ENCODE data around the gene KCNJ1. TPM values are rescaled to one million over a fixed set of nuclear protein-coding genes. Genes with fewer than 3 reads are reported as not detected.

Gene KCNJ1
- total RNA-seq, 4 donors from 2014 or later = not detected

DNA sequence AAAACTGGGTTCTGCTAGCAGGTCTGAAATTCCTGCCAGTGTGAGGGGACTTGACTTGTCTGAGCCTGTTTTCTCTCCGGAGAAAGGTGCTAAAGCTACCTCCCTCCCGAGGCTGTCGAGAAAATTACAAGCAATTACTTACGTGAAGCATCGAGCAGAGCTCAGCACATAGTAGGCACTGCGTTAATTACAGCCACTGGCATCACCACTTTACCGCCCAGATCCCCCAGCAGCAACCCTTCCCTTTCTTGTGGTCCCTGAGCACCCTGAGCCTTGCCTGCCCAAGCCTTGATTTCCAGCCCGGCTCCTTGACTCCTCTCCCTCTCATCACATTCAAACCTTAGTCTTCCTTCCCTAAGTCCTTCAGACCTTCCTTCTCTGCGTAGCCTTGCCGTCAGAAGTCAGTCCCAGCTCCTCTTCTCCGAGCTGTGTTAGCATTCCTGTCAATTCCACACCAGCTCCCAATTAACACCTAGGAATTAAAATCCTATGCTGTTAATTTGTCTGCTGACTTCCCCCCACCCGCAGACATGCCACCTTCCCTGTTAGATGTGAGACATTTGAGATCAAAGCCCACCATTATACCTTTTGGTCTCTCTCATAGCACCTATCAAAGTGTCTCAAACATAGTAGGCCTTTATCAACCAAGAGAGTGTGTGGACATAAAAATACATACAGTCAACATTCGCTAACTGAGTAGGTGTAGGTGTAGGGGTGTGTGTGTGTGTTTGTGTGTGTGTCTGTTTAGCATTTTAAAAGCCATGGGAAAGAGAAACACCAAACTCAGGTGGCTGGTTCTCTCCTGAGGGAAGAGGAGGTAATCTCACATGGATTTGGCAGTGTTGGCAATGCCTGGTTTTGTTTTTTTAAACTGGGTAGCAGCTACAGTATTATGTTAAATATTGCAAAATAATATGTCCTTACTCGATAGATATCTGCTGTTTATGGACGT lies 21.2 kb upstream of the KCNJ1 start:
- no peaks in the 10 kb centered on the region for H3K27me3 ChIP-seq
- intact Hi-C loops (cut with DNase I; ENCODE audit: low total_unique reads) = no loop called here
- TF ChIP-seq, protein P1, sequence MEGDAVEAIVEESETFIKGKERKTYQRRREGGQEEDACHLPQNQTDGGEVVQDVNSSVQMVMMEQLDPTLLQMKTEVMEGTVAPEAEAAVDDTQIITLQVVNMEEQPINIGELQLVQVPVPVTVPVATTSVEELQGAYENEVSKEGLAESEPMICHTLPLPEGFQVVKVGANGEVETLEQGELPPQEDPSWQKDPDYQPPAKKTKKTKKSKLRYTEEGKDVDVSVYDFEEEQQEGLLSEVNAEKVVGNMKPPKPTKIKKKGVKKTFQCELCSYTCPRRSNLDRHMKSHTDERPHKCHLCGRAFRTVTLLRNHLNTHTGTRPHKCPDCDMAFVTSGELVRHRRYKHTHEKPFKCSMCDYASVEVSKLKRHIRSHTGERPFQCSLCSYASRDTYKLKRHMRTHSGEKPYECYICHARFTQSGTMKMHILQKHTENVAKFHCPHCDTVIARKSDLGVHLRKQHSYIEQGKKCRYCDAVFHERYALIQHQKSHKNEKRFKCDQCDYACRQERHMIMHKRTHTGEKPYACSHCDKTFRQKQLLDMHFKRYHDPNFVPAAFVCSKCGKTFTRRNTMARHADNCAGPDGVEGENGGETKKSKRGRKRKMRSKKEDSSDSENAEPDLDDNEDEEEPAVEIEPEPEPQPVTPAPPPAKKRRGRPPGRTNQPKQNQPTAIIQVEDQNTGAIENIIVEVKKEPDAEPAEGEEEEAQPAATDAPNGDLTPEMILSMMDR (IDR thresholded peaks at IDR 0.05) = no peak
- TF ChIP-seq POLR2A (IDR thresholded peaks at IDR 0.05) = no peak

DNA sequence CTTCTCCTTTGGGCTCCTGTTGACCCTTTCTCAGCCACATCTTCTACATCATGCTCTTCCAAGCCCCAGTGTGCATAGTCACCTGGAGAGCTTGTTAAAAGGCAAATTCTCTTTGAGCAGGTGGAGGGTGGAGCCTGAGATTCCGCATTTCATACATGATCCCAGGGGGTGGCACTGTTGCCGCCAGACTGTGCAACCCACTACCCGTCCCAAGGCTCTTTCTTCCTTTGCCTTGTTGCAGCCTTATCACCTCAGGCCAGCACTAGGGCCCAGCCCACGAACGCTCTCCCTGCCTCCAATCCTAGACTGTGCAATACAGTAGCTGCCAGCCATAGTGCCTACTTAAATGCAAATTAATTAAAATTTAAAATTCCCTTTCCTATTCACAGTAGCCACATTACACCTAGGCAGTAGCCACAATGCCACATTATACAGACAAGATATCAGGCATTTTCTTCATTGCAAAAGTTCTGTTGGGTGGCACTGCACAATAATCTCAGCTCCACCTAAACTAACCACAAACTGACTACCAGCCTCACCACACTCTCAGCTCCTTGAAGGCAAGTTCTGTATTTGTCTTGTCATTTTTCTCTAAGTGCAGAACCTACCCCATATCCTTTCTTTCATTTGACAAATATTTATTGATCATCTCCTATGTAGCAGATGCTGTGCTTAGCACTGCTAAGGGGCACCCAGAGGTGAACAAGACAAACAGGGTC lies 19.5 kb upstream of the KCNJ1 start:
- H3K4me3 ChIP-seq = no peak overlapping the region
- H3K27me3 ChIP-seq = no peaks in the 10 kb centered on the region
- peaks cover 0 to 12% of the 10 kb centered on the region in 2 donors for H3K4me1 ChIP-seq
- intact Hi-C loops (cut with DNase I; ENCODE audit: low total_unique reads) = no loop called here
- no peak overlapping the region for H3K27ac ChIP-seq
- DNase-seq = no peak
- H3K9me3 ChIP-seq = no peaks in the 10 kb centered on the region
- no peaks in the 10 kb centered on the region for H3K36me3 ChIP-seq
- TF ChIP-seq, protein P1 (IDR thresholded peaks at IDR 0.05) = no peak
- no peak for TF ChIP-seq POLR2A (IDR thresholded peaks at IDR 0.05)

More for the DNA sequence above, 21.2 kb upstream of the KCNJ1 start:
- Histone ChIP-seq H3K9me3 (no peaks in the 10 kb centered on the region), H3K27ac (no peak overlapping the region), H3K36me3 (no peaks in the 10 kb centered on the region), H3K4me1 (peaks cover 0 to 12% of the 10 kb centered on the region in 2 donors), H3K4me3 (no peak overlapping the region)
- no peak for DNase-seq

DNA sequence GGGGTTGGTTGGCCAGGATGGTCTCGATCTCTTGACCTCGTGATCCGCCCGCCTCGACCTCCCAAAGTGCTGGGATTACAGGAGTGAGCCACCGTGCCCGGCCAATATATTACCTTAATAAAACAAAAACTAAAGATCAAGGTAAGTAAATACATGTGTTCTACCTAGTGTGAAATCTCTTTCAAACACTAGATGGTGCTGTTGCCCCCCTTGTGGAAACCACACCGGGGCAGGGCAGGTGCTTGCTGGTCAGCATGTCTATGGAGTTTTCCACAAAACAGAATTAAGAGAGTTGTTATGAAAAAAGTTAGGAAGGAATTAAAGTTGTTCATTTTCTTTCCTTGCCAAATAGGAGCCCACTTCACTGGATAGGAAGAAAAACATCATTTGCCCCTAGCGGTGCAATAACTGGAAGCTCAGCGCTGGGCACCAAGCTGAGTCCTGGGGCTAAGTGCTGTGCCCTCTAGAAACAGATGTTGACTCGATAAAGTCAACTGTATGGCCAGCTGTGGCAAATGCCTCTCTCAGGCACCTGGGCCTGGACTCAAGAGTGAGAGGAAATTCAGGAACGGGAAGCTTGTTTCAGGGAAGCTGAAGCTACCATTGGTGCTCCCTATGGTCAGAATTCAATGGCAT lies 17.7 kb upstream of the KCNJ1 start:
- Histone ChIP-seq H3K4me1 (no peaks in the 10 kb centered on the region), H3K36me3 (no peaks in the 10 kb centered on the region), H3K27me3 (no peaks in the 10 kb centered on the region), H3K9me3 (no peaks in the 10 kb centered on the region), H3K27ac (no peak overlapping the region), H3K4me3 (no peak overlapping the region)
- peak; percentile 25 to 43 for DNase-seq
- intact Hi-C loops (cut with DNase I; ENCODE audit: low total_unique reads) = loop anchor here (5.0 kb wide), 1 partner anchor 72 kb away; no protein-coding TSS in a partner anchor
- TF ChIP-seq, protein P1 (IDR thresholded peaks at IDR 0.05) = peak; percentile 58 to 85 (median 78)
- TF ChIP-seq POLR2A (IDR thresholded peaks at IDR 0.05) = no peak

DNA sequence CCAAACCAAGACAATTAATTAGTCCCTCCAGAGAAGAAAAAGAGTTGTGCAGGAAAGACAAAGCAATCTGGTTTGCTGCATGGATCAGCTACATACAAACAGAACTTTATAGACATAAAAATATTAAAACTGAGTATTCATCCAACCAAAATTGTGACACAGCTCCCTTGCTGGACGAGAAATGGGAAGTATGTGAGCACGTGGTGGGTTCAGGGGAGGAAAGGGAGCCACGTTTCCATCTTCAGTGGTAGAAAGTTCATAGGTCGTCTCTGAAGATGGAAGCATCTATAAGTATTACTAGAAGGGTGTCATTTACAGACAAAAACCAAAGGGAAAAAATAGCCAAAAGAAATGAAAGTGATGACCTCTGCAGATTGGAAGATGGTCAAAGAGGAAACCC lies 17.0 kb upstream of the KCNJ1 start:
- intact Hi-C loops (cut with DNase I; ENCODE audit: low total_unique reads) = loop anchor here (5.0 kb wide), 1 partner anchor 73 kb away; no protein-coding TSS in a partner anchor
- Histone ChIP-seq H3K36me3 (no peaks in the 10 kb centered on the region), H3K27me3 (no peaks in the 10 kb centered on the region), H3K9me3 (no peaks in the 10 kb centered on the region), H3K27ac (no peak overlapping the region), H3K4me1 (no peaks in the 10 kb centered on the region), H3K4me3 (no peak overlapping the region)
- TF ChIP-seq, protein P1 (IDR thresholded peaks at IDR 0.05) = no peak
- no peak for TF ChIP-seq POLR2A (IDR thresholded peaks at IDR 0.05)
- DNase-seq = no peak
